Urothelium cell line (cell line): ENCODE data around the gene OR11L1.

Source experiments
- DNase-seq: peaks from one replicate; pipeline ENCODE4 v3.0.0; 2011; ENCODE audit warnings: low spot score, mixed read lengths
- FAIRE-seq: peaks from 2 replicates; lab custom pipeline; 2011; peaks lifted over from hg19 to GRCh38; lab: Jason Lieb, UNC

OR11L1 gene

GRCh38 chr1:247822060-247822459 is 19.6 kb downstream of the OR11L1 start:
- DNase-seq: no peak
- FAIRE-seq: no peak

- DNase-seq: no peak
- no peak for FAIRE-seq
These were observed 29.1 kb downstream of the OR11L1 start for GRCh38 chr1:247812637-247813036.

GRCh38 chr1:247797518-247797917 is 44.2 kb downstream of the OR11L1 start:
- no peak for DNase-seq
- FAIRE-seq: no peak
